KBM-7 (cell line): ENCODE data around the gene NDUFV2.

ENCODE experiments used
- DNase-seq: peaks from one replicate; pipeline ENCODE4 v3.0.0-alpha.2; 2015
- in situ Hi-C: fragments of 300-500 bp; cut with MboI; formaldehyde crosslinking; loops from 2 replicates; pipeline ENCODE4 v1.14.3; 2020; ENCODE audit warnings: low sequenced_read_pairs, low pct_unique_long_range_greater_than_20kb, mixed read lengths

The NDUFV2 gene

GRCh38 chr18:9177466-9177865, 75.0 kb downstream of the NDUFV2 start:
- in situ Hi-C loops = no loop called here
- DNase-seq = no peak

GRCh38 chr18:9178557-9178956, 76.1 kb downstream of the NDUFV2 start:
- in situ Hi-C loops = no loop called here
- no peak for DNase-seq

- in situ Hi-C loops = no loop called here
Observed at GRCh38 chr18:9181275-9181674, 78.8 kb downstream of the NDUFV2 start.

GRCh38 chr18:9182852-9183399, 80.4 kb downstream of the NDUFV2 start:
- DNase-seq = peak; percentile 23
- in situ Hi-C loops = no loop called here

More at GRCh38 chr18:9181275-9181674, 78.8 kb downstream of the NDUFV2 start:
- no peak for DNase-seq
